ENCODE data around the gene LHFPL6. TPM values are rescaled to one million over a fixed set of nuclear protein-coding genes. Genes with fewer than 3 reads are reported as not detected.

The LHFPL6 gene
- total RNA-seq, 1 donor from 2014 or later = 5.3 TPM

- Histone ChIP-seq H3K27me3 (ENCODE audit: control insufficient read depth, insufficient read depth, low read length) (no peaks in the 10 kb centered on the region), H3K36me3 (ENCODE audit: control insufficient read depth, insufficient read depth, low read length) (no peaks in the 10 kb centered on the region), H3K4me3 (ENCODE audit: low read depth, low read length) (no peak overlapping the region)
- TF ChIP-seq, protein P1, sequence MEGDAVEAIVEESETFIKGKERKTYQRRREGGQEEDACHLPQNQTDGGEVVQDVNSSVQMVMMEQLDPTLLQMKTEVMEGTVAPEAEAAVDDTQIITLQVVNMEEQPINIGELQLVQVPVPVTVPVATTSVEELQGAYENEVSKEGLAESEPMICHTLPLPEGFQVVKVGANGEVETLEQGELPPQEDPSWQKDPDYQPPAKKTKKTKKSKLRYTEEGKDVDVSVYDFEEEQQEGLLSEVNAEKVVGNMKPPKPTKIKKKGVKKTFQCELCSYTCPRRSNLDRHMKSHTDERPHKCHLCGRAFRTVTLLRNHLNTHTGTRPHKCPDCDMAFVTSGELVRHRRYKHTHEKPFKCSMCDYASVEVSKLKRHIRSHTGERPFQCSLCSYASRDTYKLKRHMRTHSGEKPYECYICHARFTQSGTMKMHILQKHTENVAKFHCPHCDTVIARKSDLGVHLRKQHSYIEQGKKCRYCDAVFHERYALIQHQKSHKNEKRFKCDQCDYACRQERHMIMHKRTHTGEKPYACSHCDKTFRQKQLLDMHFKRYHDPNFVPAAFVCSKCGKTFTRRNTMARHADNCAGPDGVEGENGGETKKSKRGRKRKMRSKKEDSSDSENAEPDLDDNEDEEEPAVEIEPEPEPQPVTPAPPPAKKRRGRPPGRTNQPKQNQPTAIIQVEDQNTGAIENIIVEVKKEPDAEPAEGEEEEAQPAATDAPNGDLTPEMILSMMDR (IDR thresholded peaks at IDR 0.05; ENCODE audit: insufficient read depth, low read length, severe bottlenecking) = no peak
- FAIRE-seq = no peak
- no peak for DNase-seq (ENCODE audit: low read depth)
Measured at GRCh38 chr13:39296193-39296592, 306.8 kb downstream of the LHFPL6 start.

Other genes with a start within 250 kb of the LHFPL6 start
- gene COG6, start 52.5 kb upstream of the LHFPL6 start, total RNA-seq = 15.5 and 24.0 TPM in 2 replicates